HCT116 (cell line): Measurements from ENCODE around the gene LMO7. TPM values are rescaled to one million over a fixed set of nuclear protein-coding genes. Genes with fewer than 3 reads are reported as not detected.

Source experiments
- ATAC-seq: fragments of 200-7000 bp; cut with Tn5 transposase; 2 replicates; pipeline ENCODE4 v1.9.1; 2020; ENCODE audit warnings: mild to moderate bottlenecking, moderate library complexity
- BruUV-seq: library from RNA; stranded (reverse); fragments of 400-500 nt; replicated peaks from 2 replicates; lab custom pipeline; 2021; lab: Mats Ljungman, UMichigan
- CTCF ChIA-PET: fragments of 300-600 bp; sonication (Branson Sonifier 250); formaldehyde crosslinking; loops from one replicate; lab custom pipeline; 2021; ENCODE audit warnings: antibody characterized with exemption; lab: Charles Lee
- POLR2A ChIA-PET: fragments of 300-600, 350-600 bp; sonication (Branson Sonifier 250); formaldehyde crosslinking; loops from one replicate; lab custom pipeline; 2021; ENCODE audit warnings: antibody characterized with exemption; lab: Charles Lee
- RAD21 ChIA-PET, 2 experiments: fragments of 300-600 bp; sonication (Branson Sonifier 250); formaldehyde crosslinking; loops; one replicate each; lab custom pipeline; 2023; ENCODE audit warnings: low total read pairs in 2 of 2; ENCODE audit not compliant: uncharacterized antibody in 2 of 2, unreplicated experiment in 2 of 2, low non-redundant PET in 1 of 2; lab: Charles Lee
- DNase-seq: peaks from one replicate; pipeline ENCODE4 v3.0.0-alpha.2; 2010; ENCODE audit warnings: low read depth, low spot score
- H2AFZ ChIP-seq: fragments of 200-600 bp; shearing (Covaris generic), sonication (generic); 2 replicates; pipeline ENCODE4 v1.6.1; 2017; ENCODE audit warnings: low read depth, mixed run types, mixed read lengths, antibody characterized with exemption, low read length; ENCODE audit not compliant: poor library complexity, severe bottlenecking
- H3K27ac ChIP-seq: 2 replicates; pipeline ENCODE4 v1.5.1; 2012; ENCODE audit warnings: low read depth, low read length
- H3K27me3 ChIP-seq: fragments of 200-600 bp; sonication (generic); 2 replicates; pipeline ENCODE4 v1.6.1; 2016; ENCODE audit warnings: mixed run types, low read length, mixed read lengths; ENCODE audit not compliant: insufficient read depth
- H3K36me3 ChIP-seq, 2 experiments: fragments of 200-500 bp in 1 of 2; fragments of 200-600 bp in 1 of 2; sonication (Bioruptor generic) in 1 of 2; sonication (generic) in 1 of 2; 2 replicates each; pipeline versions ENCODE4 v1.5.1 to v1.6.1; 2014 to 2016; ENCODE audit warnings: low read length in 2 of 2, inconsistent platforms in 1 of 2, mixed read lengths in 1 of 2, mixed run types in 1 of 2; ENCODE audit not compliant: insufficient read depth in 2 of 2, control insufficient read depth in 1 of 2
- H3K4me1 ChIP-seq, 2 experiments: fragments of 200-600 bp in 1 of 2; sonication (generic) in 1 of 2; 2 replicates each; pipeline versions ENCODE4 v1.5.1 to v1.6.1; 2012 to 2017; ENCODE audit warnings: low read length in 2 of 2, inconsistent platforms in 1 of 2, mild to moderate bottlenecking in 1 of 2, mixed read lengths in 1 of 2, mixed run types in 1 of 2, moderate library complexity in 1 of 2; ENCODE audit not compliant: insufficient read depth in 2 of 2, control insufficient read depth in 1 of 2
- H3K4me2 ChIP-seq: fragments of 200-600 bp; sonication (generic); 2 replicates; pipeline ENCODE4 v1.6.1; 2017; ENCODE audit warnings: mixed run types, low read length, mixed read lengths
- H3K4me3 ChIP-seq, 2 experiments: fragments of 200-600 bp in 1 of 2; sonication (generic) in 1 of 2; replicated peaks in 1 of 2; 2 replicates each; pipeline ENCODE4 v1.5.1; 2011 to 2016; ENCODE audit warnings: low read length in 2 of 2, control low read depth in 1 of 2, low read depth in 1 of 2, mild to moderate bottlenecking in 1 of 2, mixed read lengths in 1 of 2, mixed run types in 1 of 2
- H3K79me2 ChIP-seq: fragments of 200-600 bp; sonication (generic); 2 replicates; pipeline ENCODE4 v1.6.1; 2017; ENCODE audit warnings: mild to moderate bottlenecking, mixed run types, low read length, moderate library complexity, mixed read lengths; ENCODE audit not compliant: insufficient read depth
- H3K9ac ChIP-seq: fragments of 200-600 bp; sonication (generic); 2 replicates; pipeline ENCODE4 v1.6.1; 2016; ENCODE audit warnings: low read length, mixed read lengths
- H3K9me2 ChIP-seq: fragments of 200-600 bp; sonication (generic), shearing (Covaris generic); 2 replicates; pipeline ENCODE4 v1.6.1; 2017; ENCODE audit warnings: mixed run types, mild to moderate bottlenecking, moderate library complexity; ENCODE audit not compliant: insufficient read depth
- H3K9me3 ChIP-seq, 2 experiments: fragments of 200-500 bp in 1 of 2; fragments of 200-600 bp in 1 of 2; sonication (Bioruptor generic) in 1 of 2; sonication (generic) in 1 of 2; 2 replicates each; pipeline ENCODE4 v1.6.1; 2014 to 2017; ENCODE audit warnings: low read length in 2 of 2, mixed read lengths in 2 of 2, inconsistent platforms in 1 of 2, low read depth in 1 of 2, mild to moderate bottlenecking in 1 of 2, mixed run types in 1 of 2, moderate library complexity in 1 of 2; ENCODE audit not compliant: control insufficient read depth in 1 of 2, insufficient read depth in 1 of 2
- H4K20me1 ChIP-seq: fragments of 200-600 bp; sonication (generic), shearing (Covaris generic); 2 replicates; pipeline ENCODE4 v1.6.1; 2017; ENCODE audit warnings: mixed run types, mild to moderate bottlenecking, moderate library complexity; ENCODE audit not compliant: insufficient read depth
- CBX3 ChIP-seq: IDR thresholded peaks from 2 replicates; pipeline ENCODE4 v1.6.1; 2012; ENCODE audit warnings: low read depth
- CEBPB ChIP-seq: IDR thresholded peaks from 2 replicates; pipeline ENCODE4 v1.6.1; 2012; ENCODE audit warnings: low read depth
- ELF1 ChIP-seq: IDR thresholded peaks from 2 replicates; pipeline ENCODE4 v1.6.1; 2012; ENCODE audit warnings: low read depth, borderline replicate concordance
- EZH2phosphoT487 ChIP-seq: fragments of 200-600 bp; IDR thresholded peaks from 2 replicates; pipeline ENCODE4 v1.6.1; 2018; ENCODE audit warnings: antibody characterized with exemption, borderline replicate concordance
- RAD21 ChIP-seq: IDR thresholded peaks from 2 replicates; pipeline ENCODE4 v1.6.1; 2012; ENCODE audit warnings: low read depth, mild to moderate bottlenecking
- SP1 ChIP-seq: IDR thresholded peaks from 2 replicates; pipeline ENCODE4 v1.6.1; 2012; ENCODE audit warnings: low read depth
- SRF ChIP-seq: IDR thresholded peaks from 2 replicates; pipeline ENCODE4 v1.6.1; 2012; ENCODE audit warnings: low read depth
- YY1 ChIP-seq: IDR thresholded peaks from 2 replicates; pipeline ENCODE4 v1.6.1; 2011; ENCODE audit warnings: low read length, low read depth, moderate library complexity, mild to moderate bottlenecking; ENCODE audit not compliant: insufficient replicate concordance; ENCODE audit errors: extremely low read depth
- ZFX ChIP-seq: fragments of 450-650 bp; IDR thresholded peaks from 2 replicates; pipeline ENCODE4 v1.6.1; 2017
- intact Hi-C: fragments of 100-400 bp; cut with micrococcal nuclease; formaldehyde crosslinking; loops from 2 replicates; pipeline ENCODE4 v1.10.0; 2022
- total RNA-seq: library from RNA; stranded (reverse); gene quantifications from one replicate; pipeline ENCODE4 v1.2.1, GENCODE V29; 2021; ENCODE audit not compliant: unreplicated experiment
- TF ChIP-seq, protein P1 (sequence below): IDR thresholded peaks from 2 replicates; pipeline ENCODE4 v1.6.1; 2012
- TF ChIP-seq, protein P2 (sequence below): IDR thresholded peaks from 2 replicates; pipeline ENCODE4 v1.6.1; 2011; ENCODE audit warnings: mild to moderate bottlenecking, low read length, moderate library complexity; ENCODE audit not compliant: insufficient replicate concordance; ENCODE audit errors: extremely low read depth
- TF ChIP-seq, protein P3 (sequence below): IDR thresholded peaks from 2 replicates; pipeline ENCODE4 v1.6.1; 2012
- TF ChIP-seq, protein P4 (sequence below): IDR thresholded peaks from 2 replicates; pipeline ENCODE4 v1.6.1; 2012; ENCODE audit warnings: low read depth
- TF ChIP-seq, protein P5 (sequence below), 3 experiments: fragments of 200-600 bp in 1 of 3; sonication (generic) in 1 of 3; IDR thresholded peaks in 2 of 3; conservative IDR thresholded peaks in 1 of 3; 2 replicates each; pipeline ENCODE4 v1.5.1; 2012 to 2017; ENCODE audit warnings: low read depth in 2 of 3, low read length in 2 of 3, antibody characterized with exemption in 1 of 3, borderline replicate concordance in 1 of 3, control low read depth in 1 of 3, mild to moderate bottlenecking in 1 of 3, mixed read lengths in 1 of 3, mixed run types in 1 of 3, moderate library complexity in 1 of 3; ENCODE audit not compliant: insufficient read depth in 1 of 3

The LMO7 gene
- total RNA-seq, 1 experiment from 2014 or later: 8.1 TPM

DNA sequence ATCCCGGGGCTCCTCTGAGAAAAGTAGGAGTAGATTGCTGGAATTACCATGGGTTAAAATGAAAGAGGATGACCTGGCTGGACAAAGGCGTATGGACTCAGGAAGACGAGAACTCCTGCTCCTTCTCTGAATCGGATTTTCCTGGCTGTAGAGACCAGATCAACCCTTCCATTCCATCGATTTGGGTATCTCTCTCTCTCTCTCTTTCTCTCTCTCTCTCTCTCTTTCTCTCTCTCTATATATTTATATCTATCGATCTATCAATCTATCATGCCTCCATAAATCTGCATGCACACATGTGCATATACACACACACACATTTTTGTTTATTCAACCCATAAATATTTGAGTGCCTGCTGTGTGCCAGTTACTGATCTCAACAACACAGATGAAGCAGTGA is 234.9 kb downstream of the LMO7 start (continued):
- TF ChIP-seq, protein P1, sequence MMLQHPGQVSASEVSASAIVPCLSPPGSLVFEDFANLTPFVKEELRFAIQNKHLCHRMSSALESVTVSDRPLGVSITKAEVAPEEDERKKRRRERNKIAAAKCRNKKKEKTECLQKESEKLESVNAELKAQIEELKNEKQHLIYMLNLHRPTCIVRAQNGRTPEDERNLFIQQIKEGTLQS: no peak
- TF ChIP-seq, protein P2, sequence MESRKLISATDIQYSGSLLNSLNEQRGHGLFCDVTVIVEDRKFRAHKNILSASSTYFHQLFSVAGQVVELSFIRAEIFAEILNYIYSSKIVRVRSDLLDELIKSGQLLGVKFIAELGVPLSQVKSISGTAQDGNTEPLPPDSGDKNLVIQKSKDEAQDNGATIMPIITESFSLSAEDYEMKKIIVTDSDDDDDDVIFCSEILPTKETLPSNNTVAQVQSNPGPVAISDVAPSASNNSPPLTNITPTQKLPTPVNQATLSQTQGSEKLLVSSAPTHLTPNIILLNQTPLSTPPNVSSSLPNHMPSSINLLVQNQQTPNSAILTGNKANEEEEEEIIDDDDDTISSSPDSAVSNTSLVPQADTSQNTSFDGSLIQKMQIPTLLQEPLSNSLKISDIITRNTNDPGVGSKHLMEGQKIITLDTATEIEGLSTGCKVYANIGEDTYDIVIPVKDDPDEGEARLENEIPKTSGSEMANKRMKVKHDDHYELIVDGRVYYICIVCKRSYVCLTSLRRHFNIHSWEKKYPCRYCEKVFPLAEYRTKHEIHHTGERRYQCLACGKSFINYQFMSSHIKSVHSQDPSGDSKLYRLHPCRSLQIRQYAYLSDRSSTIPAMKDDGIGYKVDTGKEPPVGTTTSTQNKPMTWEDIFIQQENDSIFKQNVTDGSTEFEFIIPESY: no peak

DNA sequence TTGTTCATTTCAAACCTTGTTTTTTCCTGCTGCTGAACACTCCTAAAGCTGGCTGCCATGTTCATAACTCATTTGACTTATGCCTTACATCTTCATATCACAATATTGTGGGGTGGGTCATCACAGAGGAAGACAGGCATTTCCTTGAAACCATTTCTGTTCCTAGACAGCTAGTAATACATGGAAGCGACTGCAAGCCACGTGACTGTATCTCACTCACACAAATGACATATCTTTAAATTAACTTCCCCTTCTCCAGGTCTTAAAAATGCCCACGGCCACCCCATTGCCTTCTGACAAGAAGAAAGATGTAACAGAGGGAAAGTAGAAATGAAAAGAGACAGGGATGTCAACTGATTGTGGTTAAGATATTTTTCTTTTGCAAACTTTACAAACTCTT is 236.8 kb downstream of the LMO7 start:
- DNase-seq: no peak
- Histone ChIP-seq H3K9me2 (no peaks in the 10 kb centered on the region), H3K27me3 (no peaks in the 10 kb centered on the region), H3K36me3 (no peaks in the 10 kb centered on the region), H3K27ac (no peak overlapping the region), H3K4me1 (peaks cover 0 to 4% of the 10 kb centered on the region in 2 experiments; a peak in 1 of 4 replicates), H4K20me1 (no peaks in the 10 kb centered on the region), H3K4me3 (no peak overlapping the region), H2AFZ (no peak overlapping the region), H3K9ac (no peak overlapping the region), H3K79me2 (no peaks in the 10 kb centered on the region), H3K4me2 (no peak overlapping the region), H3K9me3 (no peaks in the 10 kb centered on the region)
- intact Hi-C loops: loop anchor here (5.0 kb wide), 1 partner anchor 176 kb away; no protein-coding TSS in a partner anchor
- CTCF ChIA-PET: interaction anchor here (0.6 to 1.4 kb wide), 2 partner anchors 177 to 544 kb away, joined by 3 to 7 read pairs; no protein-coding TSS in a partner anchor
- RAD21 ChIA-PET: no interaction called here
- no TSS peak for BruUV-seq
- no peak for ATAC-seq
- POLR2A ChIA-PET: no interaction called here
- TF ChIP-seq YY1 (no peak), SRF (no peak), SP1 (no peak), ELF1 (no peak), CBX3 (no peak), RAD21 (no peak), ZFX (no peak), EZH2phosphoT487 (no peak), CEBPB (no peak)
- TF ChIP-seq, protein P3, sequence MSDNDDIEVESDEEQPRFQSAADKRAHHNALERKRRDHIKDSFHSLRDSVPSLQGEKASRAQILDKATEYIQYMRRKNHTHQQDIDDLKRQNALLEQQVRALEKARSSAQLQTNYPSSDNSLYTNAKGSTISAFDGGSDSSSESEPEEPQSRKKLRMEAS: no peak
- TF ChIP-seq, protein P4, sequence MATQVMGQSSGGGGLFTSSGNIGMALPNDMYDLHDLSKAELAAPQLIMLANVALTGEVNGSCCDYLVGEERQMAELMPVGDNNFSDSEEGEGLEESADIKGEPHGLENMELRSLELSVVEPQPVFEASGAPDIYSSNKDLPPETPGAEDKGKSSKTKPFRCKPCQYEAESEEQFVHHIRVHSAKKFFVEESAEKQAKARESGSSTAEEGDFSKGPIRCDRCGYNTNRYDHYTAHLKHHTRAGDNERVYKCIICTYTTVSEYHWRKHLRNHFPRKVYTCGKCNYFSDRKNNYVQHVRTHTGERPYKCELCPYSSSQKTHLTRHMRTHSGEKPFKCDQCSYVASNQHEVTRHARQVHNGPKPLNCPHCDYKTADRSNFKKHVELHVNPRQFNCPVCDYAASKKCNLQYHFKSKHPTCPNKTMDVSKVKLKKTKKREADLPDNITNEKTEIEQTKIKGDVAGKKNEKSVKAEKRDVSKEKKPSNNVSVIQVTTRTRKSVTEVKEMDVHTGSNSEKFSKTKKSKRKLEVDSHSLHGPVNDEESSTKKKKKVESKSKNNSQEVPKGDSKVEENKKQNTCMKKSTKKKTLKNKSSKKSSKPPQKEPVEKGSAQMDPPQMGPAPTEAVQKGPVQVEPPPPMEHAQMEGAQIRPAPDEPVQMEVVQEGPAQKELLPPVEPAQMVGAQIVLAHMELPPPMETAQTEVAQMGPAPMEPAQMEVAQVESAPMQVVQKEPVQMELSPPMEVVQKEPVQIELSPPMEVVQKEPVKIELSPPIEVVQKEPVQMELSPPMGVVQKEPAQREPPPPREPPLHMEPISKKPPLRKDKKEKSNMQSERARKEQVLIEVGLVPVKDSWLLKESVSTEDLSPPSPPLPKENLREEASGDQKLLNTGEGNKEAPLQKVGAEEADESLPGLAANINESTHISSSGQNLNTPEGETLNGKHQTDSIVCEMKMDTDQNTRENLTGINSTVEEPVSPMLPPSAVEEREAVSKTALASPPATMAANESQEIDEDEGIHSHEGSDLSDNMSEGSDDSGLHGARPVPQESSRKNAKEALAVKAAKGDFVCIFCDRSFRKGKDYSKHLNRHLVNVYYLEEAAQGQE: no peak
- TF ChIP-seq, protein P2: no peak
- TF ChIP-seq, protein P5, sequence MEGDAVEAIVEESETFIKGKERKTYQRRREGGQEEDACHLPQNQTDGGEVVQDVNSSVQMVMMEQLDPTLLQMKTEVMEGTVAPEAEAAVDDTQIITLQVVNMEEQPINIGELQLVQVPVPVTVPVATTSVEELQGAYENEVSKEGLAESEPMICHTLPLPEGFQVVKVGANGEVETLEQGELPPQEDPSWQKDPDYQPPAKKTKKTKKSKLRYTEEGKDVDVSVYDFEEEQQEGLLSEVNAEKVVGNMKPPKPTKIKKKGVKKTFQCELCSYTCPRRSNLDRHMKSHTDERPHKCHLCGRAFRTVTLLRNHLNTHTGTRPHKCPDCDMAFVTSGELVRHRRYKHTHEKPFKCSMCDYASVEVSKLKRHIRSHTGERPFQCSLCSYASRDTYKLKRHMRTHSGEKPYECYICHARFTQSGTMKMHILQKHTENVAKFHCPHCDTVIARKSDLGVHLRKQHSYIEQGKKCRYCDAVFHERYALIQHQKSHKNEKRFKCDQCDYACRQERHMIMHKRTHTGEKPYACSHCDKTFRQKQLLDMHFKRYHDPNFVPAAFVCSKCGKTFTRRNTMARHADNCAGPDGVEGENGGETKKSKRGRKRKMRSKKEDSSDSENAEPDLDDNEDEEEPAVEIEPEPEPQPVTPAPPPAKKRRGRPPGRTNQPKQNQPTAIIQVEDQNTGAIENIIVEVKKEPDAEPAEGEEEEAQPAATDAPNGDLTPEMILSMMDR (IDR thresholded peaks at IDR 0.05 in 2 of 3, conservative IDR thresholded peaks at IDR 0.05 in 1 of 3; ENCODE audit: borderline replicate concordance in 1 of 3, insufficient read depth in 1 of 3, low read depth in 2 of 3, low read length in 2 of 3): no peak
